Muscle layer of duodenum (tissue), 2 donors: Measurements from ENCODE around the gene DDRGK1.
A peak's percentile ranks its signal among the peaks of the same experiment; 100 is the strongest.

Source experiments
- H3K27ac ChIP-seq: one replicate; pipeline ENCODE4 v1.7.0; 2013; ENCODE audit warnings: mild to moderate bottlenecking, low read length
- H3K27me3 ChIP-seq: one replicate; pipeline ENCODE4 v1.7.0; 2013; ENCODE audit warnings: low read depth, mild to moderate bottlenecking, control low read depth, low read length
- H3K36me3 ChIP-seq, 2 donors: one replicate each; pipeline ENCODE4 v1.7.0; 2013; ENCODE audit warnings: low read length in 2 of 2, control low read depth in 1 of 2, mild to moderate bottlenecking in 1 of 2; ENCODE audit not compliant: insufficient read depth in 2 of 2, control insufficient read depth in 1 of 2
- H3K4me1 ChIP-seq, 2 donors: one replicate each; pipeline ENCODE4 v1.7.0; 2013; ENCODE audit warnings: low read length in 2 of 2, mild to moderate bottlenecking in 2 of 2, control low read depth in 1 of 2, moderate library complexity in 1 of 2; ENCODE audit not compliant: insufficient read depth in 2 of 2, control insufficient read depth in 1 of 2
- H3K4me3 ChIP-seq, 2 donors: one replicate each; pipeline ENCODE4 v1.7.0; 2013; ENCODE audit warnings: low read length in 2 of 2, low read depth in 1 of 2, mild to moderate bottlenecking in 1 of 2
- H3K9me3 ChIP-seq, 2 donors: one replicate each; pipeline ENCODE4 v1.7.0; 2013; ENCODE audit warnings: low read length in 2 of 2, control low read depth in 1 of 2, mild to moderate bottlenecking in 1 of 2; ENCODE audit not compliant: control insufficient read depth in 1 of 2
- donor health status: healthy.

Gene DDRGK1

GRCh38 chr20:3208786-3209256 lies 4.3 kb upstream of the DDRGK1 start:
- H3K27ac ChIP-seq = peak overlapping the region; percentile 56
- H3K27me3 ChIP-seq = no peaks in the 10 kb centered on the region

GRCh38 chr20:3203315-3204123 lies 963 bp downstream of the DDRGK1 start:
- peaks cover 14 to 19% of the 10 kb centered on the region in 2 donors for H3K36me3 ChIP-seq
- H3K27ac ChIP-seq = peak overlapping the region; percentile 69
- no peaks in the 10 kb centered on the region for H3K9me3 ChIP-seq
- peaks cover 0 to 14% of the 10 kb centered on the region in 2 donors for H3K4me1 ChIP-seq
- peak overlapping the region; percentile 85 to 93 for H3K4me3 ChIP-seq
- no peaks in the 10 kb centered on the region for H3K27me3 ChIP-seq

More at GRCh38 chr20:3208786-3209256, 4.3 kb upstream of the DDRGK1 start:
- H3K4me3 ChIP-seq = peak overlapping the region; percentile 80 to 98
- no peaks in the 10 kb centered on the region for H3K9me3 ChIP-seq
- peaks cover 0 to 10% of the 10 kb centered on the region in 2 donors for H3K36me3 ChIP-seq
- H3K4me1 ChIP-seq = peaks cover 0 to 18% of the 10 kb centered on the region in 2 donors

GRCh38 chr20:3202965-3203314 lies 1.5 kb downstream of the DDRGK1 start:
- H3K4me1 ChIP-seq = peaks cover 0 to 10% of the 10 kb centered on the region in 2 donors
- H3K27me3 ChIP-seq = no peaks in the 10 kb centered on the region
- peak overlapping the region; percentile 85 to 93 for H3K4me3 ChIP-seq
- H3K27ac ChIP-seq = no peak overlapping the region
- peaks cover 14 to 19% of the 10 kb centered on the region in 2 donors for H3K36me3 ChIP-seq
- no peaks in the 10 kb centered on the region for H3K9me3 ChIP-seq

- Histone ChIP-seq H3K4me1 (peaks cover 0 to 10% of the 10 kb centered on the region in 2 donors), H3K9me3 (no peaks in the 10 kb centered on the region), H3K36me3 (peaks cover 24 to 31% of the 10 kb centered on the region in 2 donors), H3K4me3 (no peak overlapping the region), H3K27ac (no peak overlapping the region), H3K27me3 (no peaks in the 10 kb centered on the region)
Measured at GRCh38 chr20:3199976-3200755, 4.3 kb downstream of the DDRGK1 start.

GRCh38 chr20:3199206-3199605 lies 5.3 kb downstream of the DDRGK1 start:
- Histone ChIP-seq H3K36me3 (peaks cover 33 to 41% of the 10 kb centered on the region in 2 donors), H3K27ac (no peak overlapping the region), H3K9me3 (no peaks in the 10 kb centered on the region), H3K4me3 (no peak overlapping the region), H3K4me1 (peaks cover 0 to 10% of the 10 kb centered on the region in 2 donors), H3K27me3 (no peaks in the 10 kb centered on the region)

- no peak overlapping the region for H3K27ac ChIP-seq
- no peaks in the 10 kb centered on the region for H3K27me3 ChIP-seq
- H3K4me1 ChIP-seq = no peaks in the 10 kb centered on the region
- no peaks in the 10 kb centered on the region for H3K9me3 ChIP-seq
- peaks cover 65 to 75% of the 10 kb centered on the region in 2 donors for H3K36me3 ChIP-seq
- no peak overlapping the region for H3K4me3 ChIP-seq
Measured at GRCh38 chr20:3195590-3196237, 8.8 kb downstream of the DDRGK1 start.

GRCh38 chr20:3194617-3195280 lies 9.7 kb downstream of the DDRGK1 start:
- Histone ChIP-seq H3K27me3 (no peaks in the 10 kb centered on the region), H3K36me3 (peaks cover 64 to 76% of the 10 kb centered on the region in 2 donors)

GRCh38 chr20:3193806-3194616 lies 10.5 kb downstream of the DDRGK1 start:
- no peaks in the 10 kb centered on the region for H3K9me3 ChIP-seq
- no peaks in the 10 kb centered on the region for H3K27me3 ChIP-seq
- H3K36me3 ChIP-seq = peaks cover 58 to 72% of the 10 kb centered on the region in 2 donors
- no peak overlapping the region for H3K27ac ChIP-seq
- H3K4me1 ChIP-seq = no peaks in the 10 kb centered on the region
- no peak overlapping the region for H3K4me3 ChIP-seq

More at GRCh38 chr20:3194617-3195280, 9.7 kb downstream of the DDRGK1 start:
- H3K4me1 ChIP-seq = no peaks in the 10 kb centered on the region
- no peak overlapping the region for H3K27ac ChIP-seq
- no peak overlapping the region for H3K4me3 ChIP-seq
- no peaks in the 10 kb centered on the region for H3K9me3 ChIP-seq

- Histone ChIP-seq H3K27me3 (no peaks in the 10 kb centered on the region), H3K4me1 (no peaks in the 10 kb centered on the region), H3K4me3 (no peak overlapping the region), H3K27ac (no peak overlapping the region), H3K9me3 (no peaks in the 10 kb centered on the region), H3K36me3 (peaks cover 58 to 69% of the 10 kb centered on the region in 2 donors)
Measured at GRCh38 chr20:3192226-3193015, 12.1 kb downstream of the DDRGK1 start.
